Activated T-helper 17 cell treated with anti-CD3 and anti-CD28 coated beads, Interleukin-2, amount 50 U/mL, for 72 hours (primary cell): ENCODE data around the gene TMEM129. TPM values are rescaled to one million over a fixed set of nuclear protein-coding genes. Genes with fewer than 3 reads are reported as not detected.

Experiments
- ATAC-seq: fragments of 150-1000 bp; cut with Tn5 transposase; replicated peaks from 2 replicates; pipeline ENCODE4 v1.10.0; 2021; ENCODE audit warnings: mild to moderate bottlenecking, moderate library complexity
- H3K27ac Mint-ChIP-seq: one replicate; pipeline ENCODE4 v1.8.0; 2022; ENCODE audit warnings: mixed read lengths
- H3K27me3 Mint-ChIP-seq: one replicate; pipeline ENCODE4 v1.8.0; 2022; ENCODE audit warnings: mixed read lengths
- H3K36me3 Mint-ChIP-seq: one replicate; pipeline ENCODE4 v1.8.0; 2022; ENCODE audit warnings: low read depth, mild to moderate bottlenecking, mixed read lengths
- H3K4me1 Mint-ChIP-seq: one replicate; pipeline ENCODE4 v1.8.0; 2022; ENCODE audit warnings: mixed read lengths
- H3K4me3 Mint-ChIP-seq: one replicate; pipeline ENCODE4 v1.8.0; 2022; ENCODE audit warnings: mild to moderate bottlenecking, mixed read lengths
- H3K9me3 Mint-ChIP-seq: one replicate; pipeline ENCODE4 v1.8.0; 2022; ENCODE audit warnings: mixed read lengths
- total RNA-seq, 2 donors: library from RNA; stranded (reverse); gene quantifications; one replicate each; pipeline ENCODE4 v1.2.3, GENCODE V29; 2022

Gene TMEM129
- 10 to 100 TPM; 15.7 to 16.0 TPM for total RNA-seq

GRCh38 chr4:1721003-1721665, at the start of gene TMEM129, which contains the start of gene TACC3:
TSS of gene TMEM129 (minus strand) at chr4:1721323. CDS start at chr4:1720837, 486 bp downstream.
TSS of gene TACC3 (plus strand) at chr4:1721521. CDS start at chr4:1723422, 1,901 bp downstream.
- peak within 1 kb of the TSS; percentile 97 for H3K27ac Mint-ChIP-seq
- H3K36me3 Mint-ChIP-seq = peaks cover 55% of the 10 kb centered on the region
- peak within 1 kb of the TSS; percentile 98 for H3K4me3 Mint-ChIP-seq
- H3K4me1 Mint-ChIP-seq = peaks cover 17% of the 10 kb centered on the region
- no peaks in the 10 kb centered on the region for H3K9me3 Mint-ChIP-seq
- H3K27me3 Mint-ChIP-seq = no peaks in the 10 kb centered on the region
- ATAC-seq = peak; percentile 79

GRCh38 chr4:1770791-1771231, 49.7 kb upstream of the TMEM129 start:
- Mint-ChIP-seq H3K4me1 (no peaks in the 10 kb centered on the region), H3K4me3 (no peak overlapping the region), H3K27me3 (no peaks in the 10 kb centered on the region), H3K36me3 (no peaks in the 10 kb centered on the region), H3K27ac (no peak overlapping the region), H3K9me3 (no peaks in the 10 kb centered on the region)
- ATAC-seq = no peak

- no peaks in the 10 kb centered on the region for H3K9me3 Mint-ChIP-seq
- no peak overlapping the region for H3K27ac Mint-ChIP-seq
- peaks cover 3% of the 10 kb centered on the region for H3K27me3 Mint-ChIP-seq
- no peaks in the 10 kb centered on the region for H3K36me3 Mint-ChIP-seq
- no peak for ATAC-seq
- H3K4me1 Mint-ChIP-seq = no peaks in the 10 kb centered on the region
- H3K4me3 Mint-ChIP-seq = no peak overlapping the region
These were observed 49.1 kb upstream of the TMEM129 start for GRCh38 chr4:1770245-1770644.

GRCh38 chr4:1769692-1770091, 48.6 kb upstream of the TMEM129 start:
- ATAC-seq = no peak
- peaks cover 6% of the 10 kb centered on the region for H3K27me3 Mint-ChIP-seq
- no peak overlapping the region for H3K4me3 Mint-ChIP-seq
- no peak overlapping the region for H3K27ac Mint-ChIP-seq
- no peaks in the 10 kb centered on the region for H3K4me1 Mint-ChIP-seq
- H3K9me3 Mint-ChIP-seq = no peaks in the 10 kb centered on the region
- no peaks in the 10 kb centered on the region for H3K36me3 Mint-ChIP-seq

GRCh38 chr4:1768367-1769034, 47.4 kb upstream of the TMEM129 start:
- Mint-ChIP-seq H3K27ac (no peak overlapping the region), H3K4me1 (no peaks in the 10 kb centered on the region), H3K36me3 (no peaks in the 10 kb centered on the region), H3K27me3 (peaks cover 6% of the 10 kb centered on the region), H3K4me3 (peak overlapping the region; percentile 30), H3K9me3 (no peaks in the 10 kb centered on the region)
- no peak for ATAC-seq

- peak; percentile 39 for ATAC-seq
- H3K27ac Mint-ChIP-seq = no peak overlapping the region
- peaks cover 6% of the 10 kb centered on the region for H3K27me3 Mint-ChIP-seq
- H3K36me3 Mint-ChIP-seq = no peaks in the 10 kb centered on the region
- H3K4me3 Mint-ChIP-seq = peak overlapping the region; percentile 30
- no peaks in the 10 kb centered on the region for H3K9me3 Mint-ChIP-seq
- no peaks in the 10 kb centered on the region for H3K4me1 Mint-ChIP-seq
These were observed 46.7 kb upstream of the TMEM129 start for GRCh38 chr4:1767770-1768366.

- H3K27ac Mint-ChIP-seq = no peak overlapping the region
- no peaks in the 10 kb centered on the region for H3K9me3 Mint-ChIP-seq
- H3K4me3 Mint-ChIP-seq = no peak overlapping the region
- peak; percentile 5 for ATAC-seq
- H3K36me3 Mint-ChIP-seq = no peaks in the 10 kb centered on the region
- peaks cover 6% of the 10 kb centered on the region for H3K27me3 Mint-ChIP-seq
- H3K4me1 Mint-ChIP-seq = no peaks in the 10 kb centered on the region
These were observed 46.1 kb upstream of the TMEM129 start for GRCh38 chr4:1767061-1767769.

GRCh38 chr4:1766106-1767060, 45.3 kb upstream of the TMEM129 start:
- Mint-ChIP-seq H3K4me1 (no peaks in the 10 kb centered on the region), H3K4me3 (no peak overlapping the region), H3K9me3 (no peaks in the 10 kb centered on the region), H3K27ac (no peak overlapping the region), H3K27me3 (peaks cover 6% of the 10 kb centered on the region), H3K36me3 (no peaks in the 10 kb centered on the region)
- no peak for ATAC-seq

GRCh38 chr4:1765409-1766072, 44.4 kb upstream of the TMEM129 start:
- Mint-ChIP-seq H3K36me3 (no peaks in the 10 kb centered on the region), H3K4me3 (no peak overlapping the region), H3K9me3 (no peaks in the 10 kb centered on the region), H3K27me3 (peaks cover 6% of the 10 kb centered on the region), H3K4me1 (no peaks in the 10 kb centered on the region), H3K27ac (no peak overlapping the region)
- no peak for ATAC-seq

- no peaks in the 10 kb centered on the region for H3K9me3 Mint-ChIP-seq
- H3K4me3 Mint-ChIP-seq = no peak overlapping the region
- H3K27me3 Mint-ChIP-seq = peaks cover 6% of the 10 kb centered on the region
- no peaks in the 10 kb centered on the region for H3K36me3 Mint-ChIP-seq
- ATAC-seq = no peak
- H3K27ac Mint-ChIP-seq = no peak overlapping the region
- H3K4me1 Mint-ChIP-seq = no peaks in the 10 kb centered on the region
These were observed 43.5 kb upstream of the TMEM129 start for GRCh38 chr4:1764670-1765069.

GRCh38 chr4:1763550-1764080, 42.5 kb upstream of the TMEM129 start:
- no peak overlapping the region for H3K4me3 Mint-ChIP-seq
- H3K27ac Mint-ChIP-seq = no peak overlapping the region
- peaks cover 6% of the 10 kb centered on the region for H3K27me3 Mint-ChIP-seq
- no peaks in the 10 kb centered on the region for H3K9me3 Mint-ChIP-seq
- no peaks in the 10 kb centered on the region for H3K36me3 Mint-ChIP-seq
- no peak for ATAC-seq
- no peaks in the 10 kb centered on the region for H3K4me1 Mint-ChIP-seq

- ATAC-seq = no peak
- H3K36me3 Mint-ChIP-seq = no peaks in the 10 kb centered on the region
These were observed 42.0 kb upstream of the TMEM129 start for GRCh38 chr4:1763070-1763549.

More at GRCh38 chr4:1763070-1763549, 42.0 kb upstream of the TMEM129 start:
- H3K4me1 Mint-ChIP-seq = no peaks in the 10 kb centered on the region
- no peak overlapping the region for H3K4me3 Mint-ChIP-seq
- no peaks in the 10 kb centered on the region for H3K9me3 Mint-ChIP-seq
- H3K27me3 Mint-ChIP-seq = peaks cover 6% of the 10 kb centered on the region
- no peak overlapping the region for H3K27ac Mint-ChIP-seq
